Measurements from ENCODE around the gene FPGS. TPM values are rescaled to one million over a fixed set of nuclear protein-coding genes. Genes with fewer than 3 reads are reported as not detected.

Gene FPGS
- total RNA-seq, 2 donors from 2014 or later: 58.4 to 80.4 TPM

DNA sequence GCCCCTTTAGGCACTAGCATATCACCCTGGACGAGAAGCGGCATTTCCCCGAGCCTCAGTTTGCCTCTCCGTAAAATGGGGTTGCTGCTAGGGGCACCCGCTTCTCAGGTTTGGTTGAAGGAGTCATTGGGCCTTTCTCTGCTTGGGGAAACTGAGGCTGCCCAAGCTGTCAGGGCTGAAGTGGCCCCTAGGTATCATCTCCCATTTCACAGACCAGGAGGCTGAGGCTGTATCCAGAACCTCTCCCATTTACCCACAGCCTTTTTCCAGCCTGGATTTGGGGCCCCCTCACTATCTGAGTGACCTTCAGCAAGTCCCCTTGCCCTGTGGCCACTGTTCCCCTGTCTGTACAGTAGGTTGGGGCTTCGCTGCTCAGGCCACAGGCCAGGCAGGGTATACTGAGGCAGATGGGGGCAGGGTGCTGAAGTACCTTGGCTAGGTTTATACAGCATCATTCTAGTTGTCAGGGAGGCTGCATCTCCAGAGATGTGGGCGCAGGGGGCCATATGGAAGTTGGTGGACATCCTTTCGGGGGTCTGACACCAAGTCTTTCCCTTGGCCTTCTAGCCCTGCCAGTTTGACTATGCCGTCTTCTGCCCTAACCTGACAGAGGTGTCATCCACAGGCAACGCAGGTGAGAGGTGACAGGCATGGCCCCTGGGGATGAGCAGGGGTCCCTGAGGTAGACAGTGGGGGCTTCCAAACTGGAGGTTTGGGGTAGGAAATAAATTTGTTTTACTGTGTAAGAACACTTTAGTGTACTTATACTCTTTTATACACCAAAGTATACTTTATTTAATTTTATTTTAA, 7.9 kb downstream of the FPGS start:
- DNase-seq (no peak), ATAC-seq (no peak)
- Histone ChIP-seq H3K27me3 (no peaks in the 10 kb centered on the region), H3K36me3 (replicated peaks in 1 of 2; ENCODE audit: insufficient read depth in 1 of 2, low read depth in 2 of 2) (peaks cover 22 to 23% of the 10 kb centered on the region in 2 donors), H3K4me1 (no peaks in the 10 kb centered on the region), H3K27ac (no peak overlapping the region), H3K9me3 (no peaks in the 10 kb centered on the region), H3K4me3 (no peak overlapping the region)
- TF ChIP-seq, protein P1, sequence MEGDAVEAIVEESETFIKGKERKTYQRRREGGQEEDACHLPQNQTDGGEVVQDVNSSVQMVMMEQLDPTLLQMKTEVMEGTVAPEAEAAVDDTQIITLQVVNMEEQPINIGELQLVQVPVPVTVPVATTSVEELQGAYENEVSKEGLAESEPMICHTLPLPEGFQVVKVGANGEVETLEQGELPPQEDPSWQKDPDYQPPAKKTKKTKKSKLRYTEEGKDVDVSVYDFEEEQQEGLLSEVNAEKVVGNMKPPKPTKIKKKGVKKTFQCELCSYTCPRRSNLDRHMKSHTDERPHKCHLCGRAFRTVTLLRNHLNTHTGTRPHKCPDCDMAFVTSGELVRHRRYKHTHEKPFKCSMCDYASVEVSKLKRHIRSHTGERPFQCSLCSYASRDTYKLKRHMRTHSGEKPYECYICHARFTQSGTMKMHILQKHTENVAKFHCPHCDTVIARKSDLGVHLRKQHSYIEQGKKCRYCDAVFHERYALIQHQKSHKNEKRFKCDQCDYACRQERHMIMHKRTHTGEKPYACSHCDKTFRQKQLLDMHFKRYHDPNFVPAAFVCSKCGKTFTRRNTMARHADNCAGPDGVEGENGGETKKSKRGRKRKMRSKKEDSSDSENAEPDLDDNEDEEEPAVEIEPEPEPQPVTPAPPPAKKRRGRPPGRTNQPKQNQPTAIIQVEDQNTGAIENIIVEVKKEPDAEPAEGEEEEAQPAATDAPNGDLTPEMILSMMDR (IDR thresholded peaks at IDR 0.05): no peak
- TF ChIP-seq POLR2A (IDR thresholded peaks at IDR 0.05): no peak
- intact Hi-C loops (cut with DNase I): no loop called here
- 95 to 97% methylated on average over 6 to 10 of the region's 10 CpGs for WGBS, 2 donors

DNA sequence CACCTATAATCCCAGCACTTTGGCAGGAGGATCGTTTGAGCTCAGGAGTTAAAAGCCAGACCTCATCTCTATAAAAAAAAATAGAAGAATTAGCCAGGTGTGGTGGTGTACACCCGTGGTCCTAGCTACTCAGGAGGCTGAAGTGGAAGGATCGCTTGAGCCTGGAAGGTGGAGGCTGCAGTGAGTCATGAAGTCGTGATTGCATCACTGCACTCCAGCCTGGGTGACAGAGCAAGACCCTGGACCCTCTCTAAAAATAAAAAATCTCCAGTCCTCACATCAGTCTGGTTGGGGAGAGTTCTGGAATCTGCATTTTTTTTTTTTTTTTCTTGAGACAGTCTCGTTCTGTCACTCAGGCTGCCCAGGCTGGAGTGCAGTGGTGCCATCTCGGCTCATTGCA, 9.3 kb downstream of the FPGS start:
- TF ChIP-seq, protein P1 (IDR thresholded peaks at IDR 0.05): no peak
- TF ChIP-seq POLR2A (IDR thresholded peaks at IDR 0.05): no peak
- intact Hi-C loops (cut with DNase I): no loop called here
- H3K9me3 ChIP-seq: no peaks in the 10 kb centered on the region
- 85 to 96% methylated on average over 6 of the region's 6 CpGs for WGBS, 2 donors
- DNase-seq (no peak), ATAC-seq (no peak)
- H3K4me1 ChIP-seq: peaks cover 4% of the 10 kb centered on the region
- no peaks in the 10 kb centered on the region for H3K27me3 ChIP-seq
- H3K4me3 ChIP-seq: no peak overlapping the region
- no peak overlapping the region for H3K27ac ChIP-seq
- peaks cover 22 to 23% of the 10 kb centered on the region in 2 donors for H3K36me3 ChIP-seq (replicated peaks in 1 of 2; ENCODE audit: insufficient read depth in 1 of 2, low read depth in 2 of 2)

DNA sequence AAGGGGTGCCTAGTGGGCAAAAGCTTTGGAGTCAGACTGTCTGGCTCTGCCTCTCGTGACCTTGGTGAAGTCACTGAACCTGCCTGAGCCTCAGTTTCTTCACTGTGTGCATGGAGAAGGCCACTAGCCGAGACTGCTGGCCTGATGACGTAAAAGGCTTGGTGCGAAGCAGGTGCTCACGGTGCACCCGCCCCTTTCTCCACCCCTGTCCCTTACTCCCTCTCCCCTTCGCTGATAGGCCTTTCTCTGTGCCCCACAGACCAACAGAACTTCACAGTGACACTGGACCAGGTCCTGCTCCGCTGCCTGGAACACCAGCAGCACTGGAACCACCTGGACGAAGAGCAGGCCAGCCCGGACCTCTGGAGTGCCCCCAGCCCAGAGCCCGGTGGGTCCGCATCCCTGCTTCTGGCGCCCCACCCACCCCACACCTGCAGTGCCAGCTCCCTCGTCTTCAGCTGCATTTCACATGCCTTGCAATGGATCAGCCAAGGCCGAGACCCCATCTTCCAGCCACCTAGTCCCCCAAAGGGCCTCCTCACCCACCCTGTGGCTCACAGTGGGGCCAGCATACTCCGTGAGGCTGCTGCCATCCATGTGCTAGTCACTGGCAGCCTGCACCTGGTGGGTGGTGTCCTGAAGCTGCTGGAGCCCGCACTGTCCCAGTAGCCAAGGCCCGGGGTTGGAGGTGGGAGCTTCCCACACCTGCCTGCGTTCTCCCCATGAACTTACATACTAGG, 10.4 kb downstream of the FPGS start:
- intact Hi-C loops (cut with DNase I): no loop called here
- H3K9me3 ChIP-seq: no peaks in the 10 kb centered on the region
- WGBS, 2 donors: 89 to 97% methylated on average over 12 to 19 of the region's 19 CpGs
- ATAC-seq: no peak
- no peak overlapping the region for H3K4me3 ChIP-seq
- H3K27me3 ChIP-seq: no peaks in the 10 kb centered on the region
- DNase-seq: no peak
- peaks cover 17 to 23% of the 10 kb centered on the region in 2 donors for H3K36me3 ChIP-seq (replicated peaks in 1 of 2; ENCODE audit: insufficient read depth in 1 of 2, low read depth in 2 of 2)
- TF ChIP-seq POLR2A (IDR thresholded peaks at IDR 0.05): no peak
- TF ChIP-seq, protein P1 (IDR thresholded peaks at IDR 0.05): no peak
- H3K4me1 ChIP-seq: peaks cover 4% of the 10 kb centered on the region
- H3K27ac ChIP-seq: no peak overlapping the region

DNA sequence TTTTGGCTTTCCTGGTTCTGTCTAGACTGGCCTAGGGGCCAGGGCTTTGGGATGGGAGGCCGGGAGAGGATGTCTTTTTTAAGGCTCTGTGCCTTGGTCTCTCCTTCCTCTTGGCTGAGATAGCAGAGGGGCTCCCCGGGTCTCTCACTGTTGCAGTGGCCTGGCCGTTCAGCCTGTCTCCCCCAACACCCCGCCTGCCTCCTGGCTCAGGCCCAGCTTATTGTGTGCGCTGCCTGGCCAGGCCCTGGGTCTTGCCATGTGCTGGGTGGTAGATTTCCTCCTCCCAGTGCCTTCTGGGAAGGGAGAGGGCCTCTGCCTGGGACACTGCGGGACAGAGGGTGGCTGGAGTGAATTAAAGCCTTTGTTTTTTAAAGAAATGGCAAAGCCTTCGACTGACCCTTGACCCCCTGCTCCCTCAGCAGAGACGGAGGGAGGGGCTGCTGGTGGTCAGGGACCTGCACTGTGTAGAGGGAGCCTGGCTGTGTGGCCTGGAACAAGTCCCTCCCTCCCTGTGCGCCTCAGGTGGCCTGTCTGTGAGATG, 11.1 kb downstream of the FPGS start:
- TF ChIP-seq, protein P1 (IDR thresholded peaks at IDR 0.05): no peak
- TF ChIP-seq POLR2A (IDR thresholded peaks at IDR 0.05): no peak
- Histone ChIP-seq H3K4me1 (peaks cover 4% of the 10 kb centered on the region), H3K27me3 (no peaks in the 10 kb centered on the region), H3K9me3 (no peaks in the 10 kb centered on the region), H3K27ac (no peak overlapping the region), H3K36me3 (replicated peaks in 1 of 2; ENCODE audit: insufficient read depth in 1 of 2, low read depth in 2 of 2) (peaks cover 12 to 20% of the 10 kb centered on the region in 2 donors), H3K4me3 (no peak overlapping the region)
- DNase-seq (no peak), ATAC-seq (no peak)
- intact Hi-C loops (cut with DNase I): no loop called here
- 53 to 83% methylated on average over 4 to 9 of the region's 9 CpGs for WGBS, 2 donors

Data from body of pancreas (tissue), 4 donors.